Keratinocyte (primary cell): ENCODE data around the gene FIBP. TPM values are rescaled to one million over a fixed set of nuclear protein-coding genes. Genes with fewer than 3 reads are reported as not detected.

ENCODE experiments used
- DNase-seq: peaks from one replicate; pipeline ENCODE4 v3.0.0-alpha.2; 2011; ENCODE audit warnings: low read depth, missing footprints, low spot score
- FAIRE-seq: peaks from 2 replicates; lab custom pipeline; 2011; peaks lifted over from hg19 to GRCh38; lab: Jason Lieb, UNC
- H2AFZ ChIP-seq: 2 replicates; pipeline ENCODE4 v1.6.0; 2012; ENCODE audit warnings: low read length, control low read depth, inconsistent platforms; ENCODE audit not compliant: control insufficient read depth
- H3K27ac ChIP-seq: 2 replicates; pipeline ENCODE4 v1.5.1; 2011; ENCODE audit warnings: low read length; ENCODE audit not compliant: control insufficient read depth, insufficient read depth
- H3K27me3 ChIP-seq: 3 replicates; pipeline ENCODE4 v1.6.0; 2011; ENCODE audit warnings: low read length; ENCODE audit not compliant: control insufficient read depth, insufficient read depth; ENCODE audit errors: extremely low read depth
- H3K36me3 ChIP-seq, 2 experiments: 2 replicates in 1 of 2; 3 replicates in 1 of 2; pipeline ENCODE4 v1.5.1; 2011; ENCODE audit warnings: low read length in 2 of 2, mild to moderate bottlenecking in 1 of 2; ENCODE audit not compliant: control insufficient read depth in 2 of 2, insufficient read depth in 2 of 2; ENCODE audit errors: extremely low read depth in 1 of 2
- H3K4me1 ChIP-seq: 3 replicates; pipeline ENCODE4 v1.5.1; 2011; ENCODE audit warnings: low read length; ENCODE audit not compliant: control insufficient read depth, insufficient read depth; ENCODE audit errors: extremely low read depth
- H3K4me2 ChIP-seq: 3 replicates; pipeline ENCODE4 v1.6.0; 2011; ENCODE audit warnings: low read depth, low read length; ENCODE audit not compliant: control insufficient read depth, insufficient read depth; ENCODE audit errors: extremely low read depth
- H3K4me3 ChIP-seq, 3 experiments: fragments of 200-600 bp in 1 of 3; sonication (generic) in 1 of 3; 2 replicates in 2 of 3; 3 replicates in 1 of 3; pipeline ENCODE4 v1.5.1; 2011 to 2016; ENCODE audit warnings: low read length in 3 of 3, mild to moderate bottlenecking in 3 of 3, control low read depth in 2 of 3, inconsistent platforms in 1 of 3, low read depth in 1 of 3, mixed read lengths in 1 of 3, mixed run types in 1 of 3, moderate library complexity in 1 of 3; ENCODE audit not compliant: control insufficient read depth in 2 of 3, insufficient read depth in 2 of 3; ENCODE audit errors: extremely low read depth in 1 of 3
- H3K79me2 ChIP-seq: 2 replicates; pipeline ENCODE4 v1.6.0; 2012; ENCODE audit warnings: low read length; ENCODE audit not compliant: control insufficient read depth, insufficient read depth
- H3K9ac ChIP-seq: 3 replicates; pipeline ENCODE4 v1.6.0; 2011; ENCODE audit warnings: low read length; ENCODE audit not compliant: control insufficient read depth, insufficient read depth; ENCODE audit errors: extremely low read depth
- H3K9me1 ChIP-seq: 3 replicates; pipeline ENCODE4 v1.6.0; 2011; ENCODE audit warnings: low read length; ENCODE audit not compliant: control insufficient read depth, insufficient read depth; ENCODE audit errors: extremely low read depth
- H3K9me3 ChIP-seq: 2 replicates; pipeline ENCODE4 v1.5.1; 2012; ENCODE audit warnings: low read depth, low read length; ENCODE audit not compliant: control insufficient read depth
- H4K20me1 ChIP-seq: 3 replicates; pipeline ENCODE4 v1.6.0; 2011; ENCODE audit warnings: low read length; ENCODE audit not compliant: control insufficient read depth, insufficient read depth; ENCODE audit errors: extremely low read depth
- CTCF ChIP-seq, 3 experiments: IDR thresholded peaks in 1 of 3; conservative IDR thresholded peaks in 1 of 3; optimal IDR thresholded peaks in 1 of 3; 2 replicates in 2 of 3; 3 replicates in 1 of 3; pipeline versions ENCODE3 to v1.5.1; 2011; ENCODE audit warnings: low read length in 3 of 3, mild to moderate bottlenecking in 3 of 3, moderate library complexity in 2 of 3, control low read depth in 1 of 3, inconsistent platforms in 1 of 3; ENCODE audit not compliant: insufficient read depth in 2 of 3; ENCODE audit errors: extremely low read depth in 1 of 3
- EZH2 ChIP-seq: IDR thresholded peaks from one replicate; pipeline ENCODE4 v1.6.1; 2012; ENCODE audit warnings: inconsistent platforms, mild to moderate bottlenecking, low read length, moderate library complexity
- dilution Hi-C: fragments of 300-500 bp; cut with MboI; formaldehyde crosslinking; loops from one replicate; pipeline ENCODE4 v1.7.0; 2020; ENCODE audit warnings: low sequenced_read_pairs; ENCODE audit not compliant: extremely low pct_ligation_motif_present
- polyA plus RNA-seq, 5 experiments: library from polyadenylated mRNA; depleted of rRNA in 3 of 5; stranded (reverse) in 3 of 5; stranded (forward) in 1 of 5; unstranded in 1 of 5; fragments of >200 nt; gene quantifications; 1 replicate in 1 of 5; 2 replicates in 3 of 5; 3 replicates in 1 of 5; pipeline versions ENCODE4 v1.2.1 to v1.2.3, GENCODE V29; 2011 to 2012; ENCODE audit warnings: missing spikeins in 2 of 5, low read depth in 1 of 5, low replicate concordance in 1 of 5

FIBP gene
- polyA plus RNA-seq, 1 donor (not counting 4 experiments of a cell fraction or from before 2014, with no cell fraction given): 95.1 TPM

DNA sequence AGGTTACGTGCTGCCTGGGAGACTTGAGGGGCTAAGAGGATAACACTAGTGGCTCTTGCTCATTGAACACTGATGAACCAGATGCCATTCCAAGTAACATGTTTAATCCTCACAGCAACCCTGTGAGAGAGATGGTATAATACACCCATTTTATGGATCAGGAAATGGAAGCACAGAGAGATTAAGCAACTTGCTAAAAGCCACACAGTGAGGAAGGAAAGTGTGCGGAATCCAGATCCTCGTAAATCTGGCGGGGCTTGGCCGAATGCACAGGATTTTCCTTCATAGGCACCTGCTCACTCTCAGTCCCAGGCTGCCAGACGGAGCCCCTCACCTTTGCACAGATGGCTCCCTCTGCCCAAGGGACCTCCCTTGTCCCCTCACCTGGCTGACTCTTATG lies 19.6 kb upstream of the FIBP start:
- Histone ChIP-seq H3K36me3 (no peaks in the 10 kb centered on the region), H3K4me3 (no peak overlapping the region), H2AFZ (no peak overlapping the region), H3K27ac (no peak overlapping the region), H3K27me3 (no peaks in the 10 kb centered on the region), H3K9me1 (no peaks in the 10 kb centered on the region), H3K9ac (no peak overlapping the region), H3K4me2 (no peak overlapping the region), H3K79me2 (no peaks in the 10 kb centered on the region), H3K9me3 (no peaks in the 10 kb centered on the region), H4K20me1 (no peaks in the 10 kb centered on the region), H3K4me1 (peaks cover 36% of the 10 kb centered on the region)
- TF ChIP-seq EZH2 (no peak), CTCF (optimal IDR thresholded peaks at IDR 0.05 in 1 of 3, IDR thresholded peaks at IDR 0.05 in 1 of 3, conservative IDR thresholded peaks at IDR 0.05 in 1 of 3; ENCODE audit: extremely low read depth in 1 of 3, insufficient read depth in 2 of 3, low read length in 3 of 3) (no peak)
- FAIRE-seq: no peak
- dilution Hi-C loops: no loop called here
- no peak for DNase-seq

DNA sequence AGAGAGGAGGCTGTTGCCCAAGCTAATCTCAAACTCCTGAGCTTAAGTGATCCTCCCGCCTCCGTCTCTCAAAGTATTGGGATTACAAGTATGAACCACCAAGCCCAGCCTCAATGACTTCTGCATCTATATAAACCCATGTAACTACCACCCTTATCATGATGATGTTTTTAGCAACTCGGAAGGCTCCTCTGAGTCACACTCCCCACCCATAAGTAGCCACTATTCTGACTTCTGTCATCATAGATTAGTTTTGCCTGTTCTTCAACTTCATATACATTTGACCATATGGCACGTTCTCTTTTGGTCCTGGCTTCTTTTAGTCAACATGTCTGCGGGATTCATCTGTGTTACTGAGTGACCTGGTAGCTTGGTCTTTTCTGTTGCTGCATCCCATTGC lies 18.3 kb upstream of the FIBP start:
- Histone ChIP-seq H3K27me3 (no peaks in the 10 kb centered on the region), H2AFZ (no peak overlapping the region), H3K9me3 (no peaks in the 10 kb centered on the region), H3K79me2 (peaks cover 1% of the 10 kb centered on the region), H3K9ac (no peak overlapping the region), H4K20me1 (no peaks in the 10 kb centered on the region), H3K27ac (no peak overlapping the region), H3K4me1 (peaks cover 36% of the 10 kb centered on the region), H3K4me2 (no peak overlapping the region), H3K4me3 (no peak overlapping the region), H3K36me3 (no peaks in the 10 kb centered on the region), H3K9me1 (no peaks in the 10 kb centered on the region)
- DNase-seq (no peak), FAIRE-seq (no peak)
- TF ChIP-seq CTCF (optimal IDR thresholded peaks at IDR 0.05 in 1 of 3, IDR thresholded peaks at IDR 0.05 in 1 of 3, conservative IDR thresholded peaks at IDR 0.05 in 1 of 3; ENCODE audit: extremely low read depth in 1 of 3, insufficient read depth in 2 of 3, low read length in 3 of 3) (no peak), EZH2 (no peak)
- dilution Hi-C loops: no loop called here
